Stimulated activated naive CD8-positive, alpha-beta T cell treated with anti-CD3 and anti-CD28 coated beads, Interleukin-15, amount 100 ng/mL, for 72 hours (primary cell): Measurements from ENCODE around the gene TRIM37.

Experiments
- ATAC-seq: fragments of 150-1000 bp; cut with Tn5 transposase; 2 replicates; pipeline ENCODE4 v1.10.0; 2021; ENCODE audit warnings: mild to moderate bottlenecking, moderate library complexity
- DNase-seq, 2 donors: peaks; one replicate each; pipeline ENCODE4 v3.0.0; 2021 to 2022
- H3K27ac Mint-ChIP-seq, 2 donors: one replicate each; pipeline ENCODE4 v1.8.0; 2022; ENCODE audit warnings: mild to moderate bottlenecking in 2 of 2, mixed read lengths in 2 of 2, moderate library complexity in 2 of 2
- H3K27me3 Mint-ChIP-seq: one replicate; pipeline ENCODE4 v1.8.0; 2022; ENCODE audit warnings: mixed read lengths
- H3K4me1 Mint-ChIP-seq: one replicate; pipeline ENCODE4 v1.8.0; 2022; ENCODE audit warnings: mild to moderate bottlenecking, mixed read lengths
- H3K4me3 Mint-ChIP-seq, 2 donors: one replicate each; pipeline ENCODE4 v1.8.0; 2022; ENCODE audit warnings: mild to moderate bottlenecking in 2 of 2, mixed read lengths in 2 of 2, moderate library complexity in 1 of 2
- H3K9me3 Mint-ChIP-seq, 2 donors: one replicate each; pipeline ENCODE4 v1.8.0; 2022; ENCODE audit warnings: mixed read lengths in 2 of 2

Gene TRIM37

DNA sequence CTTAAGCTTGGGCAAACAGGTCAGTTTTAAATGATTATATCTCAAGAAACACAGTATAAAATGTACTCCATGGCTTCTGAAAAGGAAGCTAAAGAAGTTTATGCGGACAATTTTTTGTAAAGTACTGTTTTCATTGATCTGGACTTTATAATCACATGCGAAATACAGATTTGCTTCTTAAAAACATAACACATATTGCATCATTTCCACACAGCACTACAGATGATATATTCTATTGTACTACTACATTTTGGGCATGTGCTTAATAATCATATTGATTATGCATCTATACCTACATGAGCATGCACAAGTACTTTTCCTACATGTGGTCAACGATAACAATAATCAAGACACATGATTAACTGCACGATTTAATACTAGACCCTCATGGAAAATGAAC, 22.5 kb downstream of the TRIM37 start:
- ATAC-seq: no peak
- Mint-ChIP-seq H3K4me3 (no peak overlapping the region), H3K27me3 (no peaks in the 10 kb centered on the region), H3K4me1 (no peaks in the 10 kb centered on the region), H3K27ac (peak overlapping the region in 1 of 2 donors; percentile 34), H3K9me3 (no peaks in the 10 kb centered on the region)
- no peak for DNase-seq

DNA sequence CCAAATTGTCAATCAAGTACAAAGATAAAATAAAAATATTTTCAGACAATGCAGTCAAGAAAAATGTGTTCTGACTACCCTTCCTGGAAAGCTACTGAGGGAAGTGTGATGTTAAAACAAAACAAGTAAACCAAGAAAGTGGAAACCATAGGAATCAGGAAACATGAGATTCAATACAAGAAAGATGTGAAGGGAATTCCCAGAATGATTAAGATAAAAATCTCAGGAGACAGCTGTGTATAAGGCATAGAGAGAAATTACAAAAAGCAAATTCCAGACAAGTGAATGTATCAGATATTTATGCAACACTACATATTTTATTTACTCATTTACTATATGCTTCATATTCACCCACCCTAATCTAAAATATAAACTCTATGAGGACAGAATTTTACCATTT, 32.2 kb downstream of the TRIM37 start:
- ATAC-seq (no peak), DNase-seq (no peak)
- Mint-ChIP-seq H3K4me3 (no peak overlapping the region), H3K27ac (peak overlapping the region in 1 of 2 donors; percentile 40), H3K9me3 (no peaks in the 10 kb centered on the region), H3K27me3 (no peaks in the 10 kb centered on the region), H3K4me1 (no peaks in the 10 kb centered on the region)

DNA sequence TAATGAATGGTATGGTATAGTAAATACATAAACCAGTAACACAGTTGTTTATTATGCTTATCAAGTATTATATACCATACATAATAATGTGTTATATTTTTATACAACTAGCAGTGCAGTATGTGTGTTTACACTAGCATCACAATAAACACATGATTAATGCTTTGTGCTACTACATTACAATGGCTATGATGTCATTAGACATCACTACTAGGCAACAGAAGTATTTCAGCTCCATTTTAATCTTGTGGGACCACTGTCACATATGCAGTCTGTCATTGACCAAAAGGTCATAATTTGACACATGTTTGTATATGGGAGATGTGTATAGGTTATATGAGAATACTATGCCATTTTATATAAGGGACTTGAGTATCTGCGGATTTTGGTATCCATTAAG, 32.7 kb downstream of the TRIM37 start:
- Mint-ChIP-seq H3K27me3 (no peaks in the 10 kb centered on the region), H3K4me3 (no peak overlapping the region), H3K27ac (peak overlapping the region in 1 of 2 donors; percentile 53), H3K4me1 (no peaks in the 10 kb centered on the region), H3K9me3 (no peaks in the 10 kb centered on the region)
- ATAC-seq: no peak
- no peak for DNase-seq

DNA sequence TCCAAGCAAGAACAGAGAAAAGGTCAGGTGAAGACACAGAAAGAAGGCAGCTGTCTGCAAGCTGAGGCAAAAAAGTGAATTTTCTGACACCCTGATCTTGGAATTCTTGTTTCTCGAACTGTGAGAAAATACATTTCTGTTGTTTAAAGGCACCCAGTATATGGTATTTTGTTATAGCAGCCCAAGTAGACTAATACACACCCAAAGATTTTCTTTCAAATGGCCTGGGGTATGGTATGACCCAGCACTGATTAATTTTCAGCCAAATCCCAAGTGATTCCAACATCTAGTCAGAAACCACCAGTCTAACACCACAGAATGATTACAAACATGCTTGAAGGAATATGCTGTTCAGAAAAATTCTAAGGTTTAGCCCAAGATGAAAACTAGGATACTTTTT, 36.8 kb downstream of the TRIM37 start:
- DNase-seq: no peak
- ATAC-seq: no peak
- Mint-ChIP-seq H3K27me3 (no peaks in the 10 kb centered on the region), H3K9me3 (no peaks in the 10 kb centered on the region), H3K4me3 (no peak overlapping the region), H3K27ac (no peak overlapping the region), H3K4me1 (no peaks in the 10 kb centered on the region)

DNA sequence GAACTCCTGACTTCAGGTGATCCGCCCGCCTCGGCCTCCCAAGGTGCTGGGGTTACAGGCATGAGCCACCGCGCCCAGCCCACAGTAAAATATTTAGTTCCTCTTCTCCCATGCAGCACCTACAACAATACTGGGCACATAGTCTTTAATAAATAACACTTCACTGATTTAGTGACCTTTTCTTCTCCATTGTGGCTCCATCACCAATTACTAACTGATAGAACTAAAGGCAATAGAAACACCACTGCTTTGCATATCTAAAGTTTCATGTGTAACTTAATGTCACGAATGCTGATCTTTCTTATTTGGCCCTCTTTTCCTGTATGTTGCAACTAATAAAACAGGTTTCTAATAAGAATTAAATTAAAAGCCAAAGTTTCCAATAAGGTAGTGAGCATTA, 38.9 kb downstream of the TRIM37 start:
- Mint-ChIP-seq H3K4me1 (no peaks in the 10 kb centered on the region), H3K27ac (peak overlapping the region; percentile 27 to 60), H3K27me3 (no peaks in the 10 kb centered on the region), H3K4me3 (no peak overlapping the region), H3K9me3 (no peaks in the 10 kb centered on the region)
- no peak for DNase-seq
- ATAC-seq: no peak

DNA sequence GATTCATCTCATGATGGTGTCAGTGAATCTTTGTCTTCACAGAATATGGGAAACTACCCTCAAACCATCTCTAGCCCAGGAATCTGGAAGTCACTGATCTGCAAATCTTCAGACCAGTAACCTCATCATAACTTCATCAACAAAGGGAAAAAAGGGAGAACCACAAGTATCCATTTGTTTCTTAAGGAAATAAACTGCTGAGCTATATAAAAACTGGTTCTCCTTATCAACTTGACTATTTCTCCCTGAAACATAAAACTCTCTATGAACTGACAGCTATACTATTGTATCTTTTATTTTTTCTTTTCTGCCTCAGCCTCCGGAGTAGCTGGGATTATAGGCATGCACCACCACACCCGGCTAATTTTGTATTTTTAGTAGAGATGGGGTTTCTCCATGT, 39.3 kb downstream of the TRIM37 start:
- Mint-ChIP-seq H3K27ac (no peak overlapping the region), H3K27me3 (no peaks in the 10 kb centered on the region), H3K4me1 (no peaks in the 10 kb centered on the region), H3K4me3 (no peak overlapping the region), H3K9me3 (no peaks in the 10 kb centered on the region)
- DNase-seq (no peak), ATAC-seq (no peak)

DNA sequence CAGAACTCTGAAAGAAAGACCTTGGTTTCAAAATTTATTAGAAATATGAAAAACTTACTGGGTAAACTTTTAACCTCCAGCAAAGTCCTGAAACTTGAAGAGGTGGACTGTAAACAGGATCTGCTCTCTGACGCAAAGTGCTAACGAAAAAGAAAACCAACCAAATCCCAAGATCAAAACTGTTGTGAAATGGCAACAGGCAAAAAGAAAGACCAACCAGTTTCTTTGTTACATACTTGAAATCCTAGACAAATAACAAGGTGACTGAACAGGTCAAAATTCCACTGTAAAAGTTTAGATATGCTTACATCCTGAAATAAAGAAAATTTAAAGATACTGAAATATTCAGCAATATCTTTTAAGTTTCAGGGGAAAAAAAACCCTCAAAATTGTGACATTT, 44.2 kb downstream of the TRIM37 start:
- no peaks in the 10 kb centered on the region for H3K27me3 Mint-ChIP-seq
- H3K4me1 Mint-ChIP-seq: no peaks in the 10 kb centered on the region
- H3K9me3 Mint-ChIP-seq: no peaks in the 10 kb centered on the region
- H3K27ac Mint-ChIP-seq: no peak overlapping the region
- no peak overlapping the region for H3K4me3 Mint-ChIP-seq
- ATAC-seq (no peak), DNase-seq (no peak)

DNA sequence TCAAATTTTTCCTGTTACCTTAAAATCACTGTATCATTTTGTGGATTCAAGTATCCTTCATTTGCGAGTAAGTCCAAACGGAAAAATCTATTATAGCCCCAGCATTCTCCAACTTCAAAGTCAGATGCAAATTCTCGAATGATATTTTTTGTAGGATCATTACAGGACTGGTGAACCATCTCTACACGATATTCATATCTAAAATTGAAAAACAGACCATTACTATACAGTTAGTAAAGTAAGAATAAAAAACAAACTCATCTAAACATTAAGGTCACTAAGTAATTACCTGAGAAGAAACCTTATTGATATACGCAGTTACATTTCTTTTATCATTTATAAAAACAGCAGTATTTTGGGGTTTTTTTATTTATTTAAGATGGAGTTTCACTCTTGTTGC, 49.8 kb downstream of the TRIM37 start:
- H3K4me1 Mint-ChIP-seq: no peaks in the 10 kb centered on the region

DNA sequence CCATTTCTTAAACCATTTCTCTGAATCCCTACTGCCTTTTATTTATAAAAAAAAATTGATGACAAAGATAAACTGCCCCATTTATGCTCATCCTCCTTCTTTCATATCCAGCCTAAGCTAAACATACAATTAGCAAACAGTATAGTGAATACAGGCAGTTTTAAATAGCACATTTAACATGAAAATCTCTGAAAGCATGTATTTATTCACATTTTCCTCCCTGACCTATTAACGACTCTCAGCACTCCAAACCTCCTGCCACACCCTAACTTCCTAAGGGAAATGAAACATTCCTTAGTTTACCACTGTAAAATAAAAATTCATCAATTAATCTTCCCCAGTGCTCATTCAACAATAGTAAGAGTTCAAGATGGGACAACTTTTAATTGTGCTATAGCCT, 56.9 kb downstream of the TRIM37 start:
- no peaks in the 10 kb centered on the region for H3K27me3 Mint-ChIP-seq

More for the DNA sequence above, 49.8 kb downstream of the TRIM37 start:
- no peaks in the 10 kb centered on the region for H3K27me3 Mint-ChIP-seq
- no peak overlapping the region for H3K4me3 Mint-ChIP-seq
- H3K9me3 Mint-ChIP-seq: no peaks in the 10 kb centered on the region
- no peak for ATAC-seq
- H3K27ac Mint-ChIP-seq: no peak overlapping the region
- no peak for DNase-seq

DNA sequence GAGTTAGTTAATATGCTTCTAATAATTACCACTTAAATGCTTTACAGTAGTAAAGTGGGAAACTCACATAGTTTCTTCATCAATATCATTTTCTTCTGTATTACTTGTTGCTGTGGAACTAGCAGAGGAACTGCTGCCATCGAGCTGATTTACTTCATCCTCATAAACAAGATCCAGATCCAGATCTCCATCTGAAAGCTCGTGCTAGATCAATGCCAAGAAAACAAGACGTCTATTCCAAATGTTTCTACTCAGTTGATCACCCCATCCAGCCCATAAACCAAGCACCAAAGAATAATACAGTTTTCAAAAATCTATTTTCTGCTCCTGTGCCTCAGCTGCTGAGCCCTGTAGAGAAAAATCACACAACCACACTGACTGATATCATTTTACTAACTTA, 59.1 kb downstream of the TRIM37 start:
- H3K27ac Mint-ChIP-seq: no peak overlapping the region
- no peak overlapping the region for H3K4me3 Mint-ChIP-seq
- DNase-seq (no peak), ATAC-seq (no peak)
- H3K9me3 Mint-ChIP-seq: no peaks in the 10 kb centered on the region
- no peaks in the 10 kb centered on the region for H3K27me3 Mint-ChIP-seq
- H3K4me1 Mint-ChIP-seq: no peaks in the 10 kb centered on the region

More for the DNA sequence above, 56.9 kb downstream of the TRIM37 start:
- ATAC-seq (no peak), DNase-seq (no peak)
- Mint-ChIP-seq H3K4me1 (no peaks in the 10 kb centered on the region), H3K4me3 (no peak overlapping the region), H3K9me3 (no peaks in the 10 kb centered on the region), H3K27ac (no peak overlapping the region)

DNA sequence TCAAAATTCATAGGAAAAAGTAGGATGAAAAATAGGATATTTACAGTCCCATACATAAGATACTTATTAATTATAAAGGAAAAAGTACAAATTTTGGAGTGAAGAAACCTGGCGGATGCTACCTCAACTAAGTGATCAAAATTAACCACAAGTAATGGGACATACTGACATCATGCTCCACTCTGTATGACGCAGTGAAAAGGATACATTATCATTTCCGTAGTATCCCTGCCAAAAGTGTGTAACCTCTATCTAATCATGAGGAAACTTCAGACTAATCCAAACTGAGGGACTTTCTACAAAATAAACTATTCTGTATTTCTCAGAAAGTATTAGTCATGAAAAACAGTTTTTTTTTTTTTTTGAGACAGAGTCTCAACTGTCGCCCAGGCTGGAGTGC, 60.5 kb downstream of the TRIM37 start:
- no peaks in the 10 kb centered on the region for H3K4me1 Mint-ChIP-seq
- no peaks in the 10 kb centered on the region for H3K9me3 Mint-ChIP-seq
- H3K27me3 Mint-ChIP-seq: no peaks in the 10 kb centered on the region
- H3K27ac Mint-ChIP-seq: no peak overlapping the region
- H3K4me3 Mint-ChIP-seq: no peak overlapping the region
- ATAC-seq: no peak
- no peak for DNase-seq

DNA sequence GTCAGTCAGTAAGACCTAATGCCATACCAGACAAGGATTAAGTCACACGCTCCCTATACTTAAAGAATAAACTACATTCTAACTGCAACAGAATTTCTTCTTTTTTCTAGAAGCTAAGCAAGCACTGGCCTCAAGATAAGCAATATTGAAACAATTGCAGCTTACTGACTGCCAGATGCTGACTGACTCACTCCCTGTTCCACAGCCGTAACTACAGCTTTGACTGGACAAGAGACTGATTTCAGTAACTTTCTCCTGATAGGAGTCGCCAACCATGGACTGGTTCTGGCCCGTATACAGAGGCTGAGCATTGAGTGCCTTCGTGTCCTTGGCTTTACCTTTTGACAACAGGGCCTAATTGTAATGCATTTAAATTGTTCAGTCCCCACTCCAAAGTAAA, 67.9 kb downstream of the TRIM37 start:
- H3K4me3 Mint-ChIP-seq: no peak overlapping the region
- DNase-seq (no peak), ATAC-seq (no peak)
- no peaks in the 10 kb centered on the region for H3K4me1 Mint-ChIP-seq
- no peak overlapping the region for H3K27ac Mint-ChIP-seq
- no peaks in the 10 kb centered on the region for H3K9me3 Mint-ChIP-seq
- no peaks in the 10 kb centered on the region for H3K27me3 Mint-ChIP-seq

DNA sequence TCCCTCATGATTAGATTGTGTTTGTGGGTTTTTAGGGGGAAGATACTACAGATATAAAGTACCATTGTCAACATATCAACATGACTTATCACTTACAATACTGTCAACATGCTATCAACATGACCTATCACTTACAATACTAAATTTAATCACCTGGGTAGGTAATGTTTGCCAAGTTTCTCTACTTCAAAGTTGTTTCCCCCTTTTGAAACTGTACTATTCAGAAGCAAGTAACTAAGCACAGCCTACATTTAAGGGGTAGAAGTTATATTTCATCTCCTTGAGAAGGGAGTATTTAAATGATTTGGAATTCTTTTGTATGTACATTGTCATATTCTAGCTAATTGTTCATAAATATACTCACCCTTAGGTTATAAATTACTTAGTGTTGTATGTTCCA, 68.7 kb downstream of the TRIM37 start:
- DNase-seq: no peak
- H3K4me3 Mint-ChIP-seq: no peak overlapping the region
- no peaks in the 10 kb centered on the region for H3K4me1 Mint-ChIP-seq
- H3K9me3 Mint-ChIP-seq: no peaks in the 10 kb centered on the region
- no peak overlapping the region for H3K27ac Mint-ChIP-seq
- no peak for ATAC-seq
- H3K27me3 Mint-ChIP-seq: no peaks in the 10 kb centered on the region

DNA sequence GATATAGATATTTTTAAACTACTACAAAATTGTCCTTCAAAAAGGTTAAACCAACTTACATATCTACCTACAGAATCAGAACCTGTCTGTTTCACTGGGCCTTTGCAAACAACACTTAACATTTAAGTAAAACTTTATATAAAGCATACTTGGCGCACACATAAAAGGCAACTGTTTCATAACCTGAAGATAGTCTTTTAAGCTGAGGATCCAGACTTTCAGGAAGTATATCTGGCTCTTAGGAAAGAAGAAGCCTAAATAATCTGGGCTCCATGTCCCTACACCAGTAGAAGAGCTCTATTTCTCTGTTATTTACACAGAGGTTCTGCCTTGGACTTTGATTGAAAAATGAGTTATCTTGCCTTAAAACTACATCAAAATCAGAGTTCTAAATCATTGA, 75.9 kb downstream of the TRIM37 start:
- Mint-ChIP-seq H3K4me3 (no peak overlapping the region), H3K9me3 (no peaks in the 10 kb centered on the region), H3K27me3 (no peaks in the 10 kb centered on the region), H3K27ac (no peak overlapping the region), H3K4me1 (no peaks in the 10 kb centered on the region)
- DNase-seq (no peak), ATAC-seq (no peak)

DNA sequence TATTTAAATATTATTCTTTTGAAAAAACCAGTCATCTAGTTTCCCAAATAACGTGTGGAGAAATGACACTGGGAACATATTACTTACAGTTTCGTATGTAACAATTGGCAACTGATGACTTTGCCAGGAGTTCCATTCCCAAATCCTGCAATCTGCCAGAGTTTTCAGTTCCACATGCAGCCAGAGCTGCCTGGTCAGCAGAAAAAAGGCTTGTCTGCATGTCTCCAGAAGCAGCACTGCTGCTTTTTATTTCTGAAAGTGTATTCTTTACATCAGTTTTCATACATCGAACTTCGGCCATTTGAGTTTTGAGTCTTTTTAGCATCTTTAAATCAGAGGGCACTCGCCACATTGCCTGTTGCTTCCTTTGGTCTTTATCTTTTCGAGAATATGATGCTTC, 78.4 kb downstream of the TRIM37 start:
- Mint-ChIP-seq H3K4me3 (no peak overlapping the region), H3K9me3 (no peaks in the 10 kb centered on the region), H3K27ac (no peak overlapping the region), H3K27me3 (no peaks in the 10 kb centered on the region), H3K4me1 (no peaks in the 10 kb centered on the region)
- no peak for ATAC-seq
- no peak for DNase-seq

DNA sequence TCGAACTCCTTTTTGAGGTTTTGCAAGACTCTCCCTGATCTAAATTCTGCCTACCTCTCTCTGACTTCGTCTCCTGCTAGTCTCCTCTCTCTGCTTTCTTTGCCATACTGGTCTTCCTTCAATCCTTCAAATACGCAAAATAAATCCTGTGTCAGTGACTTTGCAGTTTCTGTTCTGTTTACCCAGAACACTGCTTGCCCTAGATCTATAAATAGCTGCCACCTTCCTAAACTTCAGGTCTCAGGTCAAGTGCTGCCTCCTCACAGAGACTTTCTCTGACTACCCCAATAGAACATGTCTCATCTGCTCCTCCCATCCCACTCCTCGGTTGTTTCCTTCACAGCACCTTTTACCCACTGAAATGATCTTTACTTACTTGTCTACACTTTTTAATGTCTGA, 78.9 kb downstream of the TRIM37 start:
- Mint-ChIP-seq H3K27ac (no peak overlapping the region), H3K9me3 (no peaks in the 10 kb centered on the region), H3K4me1 (no peaks in the 10 kb centered on the region), H3K27me3 (no peaks in the 10 kb centered on the region), H3K4me3 (no peak overlapping the region)
- ATAC-seq: no peak
- DNase-seq: no peak

DNA sequence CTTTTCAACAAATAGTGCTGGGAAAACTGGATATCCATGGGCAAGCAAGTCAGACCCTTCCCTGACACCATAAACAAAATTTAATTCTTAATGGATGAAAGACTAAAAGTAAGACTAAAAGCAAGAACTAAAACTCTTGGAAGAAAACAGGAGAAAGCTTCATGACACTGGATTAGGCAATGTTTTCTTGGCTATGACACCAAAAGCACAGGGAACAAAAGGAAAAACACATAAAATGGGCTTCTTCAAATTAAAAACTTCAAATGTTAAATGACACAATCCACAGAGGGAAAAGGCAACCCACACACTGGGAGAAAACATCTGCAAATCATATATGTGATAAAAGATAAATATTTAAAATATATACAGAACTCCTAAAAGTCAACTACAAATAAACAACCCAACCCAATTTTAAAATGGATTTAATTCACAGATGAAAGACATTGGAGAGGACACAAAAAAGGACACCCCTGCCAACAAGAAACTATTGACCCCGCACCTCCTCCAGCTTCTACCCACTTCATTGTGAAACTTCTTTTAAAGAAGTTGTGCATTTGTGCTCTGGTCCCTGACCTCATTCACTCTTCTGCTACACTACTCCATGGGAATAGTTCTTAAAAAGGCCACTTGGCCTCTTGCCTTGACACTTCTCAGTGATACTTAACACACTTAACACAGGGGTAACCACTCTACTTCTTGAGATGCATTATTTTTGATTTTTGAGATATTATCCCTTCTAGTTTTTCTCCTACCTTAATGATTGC, 80.3 kb downstream of the TRIM37 start:
- Mint-ChIP-seq H3K27me3 (no peaks in the 10 kb centered on the region), H3K9me3 (no peaks in the 10 kb centered on the region), H3K27ac (peak overlapping the region in 1 of 2 donors; percentile 7), H3K4me3 (no peak overlapping the region), H3K4me1 (no peaks in the 10 kb centered on the region)
- DNase-seq: no peak
- ATAC-seq: no peak
